ENCODE results near the gene LMBRD1.

LMBRD1 gene

DNA sequence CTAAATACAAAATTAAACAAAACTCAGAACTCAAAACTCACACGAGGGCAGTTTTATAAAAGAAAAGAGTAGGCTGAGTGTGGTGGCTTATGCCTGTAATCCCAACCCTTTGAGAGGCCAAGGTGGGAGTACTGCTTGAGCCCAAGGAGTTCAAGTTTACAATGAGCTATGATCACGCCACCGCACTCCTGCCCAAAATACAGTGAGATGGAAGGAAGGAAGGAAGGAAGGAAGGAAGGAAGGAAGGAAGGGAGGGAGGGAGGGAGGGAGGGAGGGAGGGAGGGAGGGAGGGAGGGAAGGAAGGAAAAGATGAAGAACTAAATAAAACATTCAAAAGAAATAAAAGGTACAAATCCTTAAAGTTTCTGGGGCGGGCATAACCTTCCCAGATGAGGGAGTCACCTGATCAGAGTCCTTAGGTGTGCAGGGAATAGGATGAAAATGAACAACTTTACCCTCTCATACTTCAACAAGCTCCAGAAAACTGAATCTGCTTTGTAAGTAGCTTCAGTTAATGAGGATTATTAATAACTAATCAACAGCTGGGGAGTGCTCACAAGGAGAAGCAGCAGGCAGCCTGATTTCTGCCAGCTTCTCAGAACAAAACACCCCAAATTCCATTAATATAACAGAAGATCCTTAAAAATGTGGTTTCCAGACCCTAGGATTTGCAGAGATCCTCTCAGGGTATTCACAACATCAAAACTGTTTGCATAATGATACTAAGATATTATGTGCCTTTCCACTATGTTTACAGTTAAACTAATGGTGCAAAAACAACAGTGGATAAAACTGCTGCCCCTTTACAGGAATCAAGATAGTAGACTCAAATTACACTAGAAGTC is 21.8 kb downstream of the LMBRD1 start:
- Histone ChIP-seq H3K9ac (ENCODE audit: insufficient read length) (peak overlapping the region; percentile 87), H3K27ac (peak overlapping the region; percentile 100), H3K9me3 (ENCODE audit: low read depth, low read length) (peaks cover 39% of the 10 kb centered on the region), H3K36me3 (ENCODE audit: insufficient read depth, low read length) (peaks cover 63% of the 10 kb centered on the region), H3K4me3 (peak overlapping the region; percentile 71)
- TF ChIP-seq FOXP2 (optimal IDR thresholded peaks at IDR 0.05; ENCODE audit: control extremely low read depth, extremely low read length, insufficient read depth) (peak; percentile 22), EZH2 (IDR thresholded peaks at IDR 0.05) (no peak), POLR2AphosphoS5 (IDR thresholded peaks at IDR 0.05; ENCODE audit: borderline replicate concordance, low read depth, low read length) (peak; percentile 73)
- peak; percentile 98 for DNase-seq (ENCODE audit: low read depth, low spot score)

- peak; percentile 52 for DNase-seq (ENCODE audit: low read depth, low spot score)
- Histone ChIP-seq H3K9ac (ENCODE audit: insufficient read length) (peak overlapping the region; percentile 11), H3K36me3 (ENCODE audit: insufficient read depth, low read length) (peaks cover 59% of the 10 kb centered on the region), H3K27ac (peak overlapping the region; percentile 100), H3K4me3 (peak overlapping the region; percentile 16; the same call in 1 of the 2 replicates), H3K9me3 (ENCODE audit: low read depth, low read length) (peaks cover 42% of the 10 kb centered on the region)
- TF ChIP-seq FOXP2 (optimal IDR thresholded peaks at IDR 0.05; ENCODE audit: control extremely low read depth, extremely low read length, insufficient read depth) (no peak), POLR2AphosphoS5 (IDR thresholded peaks at IDR 0.05; ENCODE audit: borderline replicate concordance, low read depth, low read length) (no peak), EZH2 (IDR thresholded peaks at IDR 0.05) (no peak)
Measured at GRCh38 chr6:69771158-69771906, 25.5 kb downstream of the LMBRD1 start.

- Histone ChIP-seq H3K27ac (peak overlapping the region; percentile 6; the same call in 1 of the 2 replicates), H3K9me3 (ENCODE audit: low read depth, low read length) (peaks cover 38% of the 10 kb centered on the region), H3K9ac (ENCODE audit: insufficient read length) (no peak overlapping the region), H3K4me3 (no peak overlapping the region), H3K36me3 (ENCODE audit: insufficient read depth, low read length) (peaks cover 73% of the 10 kb centered on the region)
- TF ChIP-seq POLR2AphosphoS5 (IDR thresholded peaks at IDR 0.05; ENCODE audit: borderline replicate concordance, low read depth, low read length) (no peak), EZH2 (IDR thresholded peaks at IDR 0.05) (no peak), FOXP2 (optimal IDR thresholded peaks at IDR 0.05; ENCODE audit: control extremely low read depth, extremely low read length, insufficient read depth) (no peak)
- no peak for DNase-seq (ENCODE audit: low read depth, low spot score)
Measured at GRCh38 chr6:69768664-69769063, 28.1 kb downstream of the LMBRD1 start.

DNA sequence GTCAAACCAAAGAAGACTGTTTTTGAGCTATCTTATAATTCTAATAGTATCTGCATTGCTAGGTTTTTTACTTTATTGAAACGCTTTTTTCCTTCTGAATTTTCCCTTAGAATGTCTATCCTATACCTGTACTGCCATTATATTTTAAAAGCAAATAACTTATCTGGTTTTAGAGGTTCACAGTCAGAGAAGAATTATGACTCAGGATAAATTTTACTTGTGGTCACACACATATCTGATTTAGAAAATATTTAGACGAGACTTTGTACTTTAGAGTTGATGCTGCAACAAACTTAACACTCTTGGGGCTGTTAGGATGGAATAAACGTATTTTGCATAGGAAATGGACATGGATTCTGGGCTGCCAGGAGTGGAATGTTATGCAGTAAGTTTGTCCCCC is 33.0 kb downstream of the LMBRD1 start:
- peaks cover 70% of the 10 kb centered on the region for H3K36me3 ChIP-seq (ENCODE audit: insufficient read depth, low read length)
- H3K9me3 ChIP-seq (ENCODE audit: low read depth, low read length) = no peaks in the 10 kb centered on the region; the same call in 1 of the 2 replicates
- no peak for TF ChIP-seq EZH2 (IDR thresholded peaks at IDR 0.05)
- no peak for TF ChIP-seq FOXP2 (optimal IDR thresholded peaks at IDR 0.05; ENCODE audit: control extremely low read depth, extremely low read length, insufficient read depth)
- TF ChIP-seq POLR2AphosphoS5 (IDR thresholded peaks at IDR 0.05; ENCODE audit: borderline replicate concordance, low read depth, low read length) = no peak
- no peak overlapping the region for H3K9ac ChIP-seq (ENCODE audit: insufficient read length)
- H3K27ac ChIP-seq = no peak overlapping the region
- no peak overlapping the region for H3K4me3 ChIP-seq
- DNase-seq (ENCODE audit: low read depth, low spot score) = no peak

GRCh38 chr6:69761853-69762252 is 35.0 kb downstream of the LMBRD1 start:
- Histone ChIP-seq H3K9me3 (ENCODE audit: low read depth, low read length) (no peaks in the 10 kb centered on the region; the same call in 1 of the 2 replicates), H3K36me3 (ENCODE audit: insufficient read depth, low read length) (peaks cover 72% of the 10 kb centered on the region), H3K9ac (ENCODE audit: insufficient read length) (no peak overlapping the region), H3K4me3 (no peak overlapping the region), H3K27ac (no peak overlapping the region)
- TF ChIP-seq POLR2AphosphoS5 (IDR thresholded peaks at IDR 0.05; ENCODE audit: borderline replicate concordance, low read depth, low read length) = no peak
- no peak for TF ChIP-seq EZH2 (IDR thresholded peaks at IDR 0.05)
- no peak for TF ChIP-seq FOXP2 (optimal IDR thresholded peaks at IDR 0.05; ENCODE audit: control extremely low read depth, extremely low read length, insufficient read depth)
- no peak for DNase-seq (ENCODE audit: low read depth, low spot score)

DNA sequence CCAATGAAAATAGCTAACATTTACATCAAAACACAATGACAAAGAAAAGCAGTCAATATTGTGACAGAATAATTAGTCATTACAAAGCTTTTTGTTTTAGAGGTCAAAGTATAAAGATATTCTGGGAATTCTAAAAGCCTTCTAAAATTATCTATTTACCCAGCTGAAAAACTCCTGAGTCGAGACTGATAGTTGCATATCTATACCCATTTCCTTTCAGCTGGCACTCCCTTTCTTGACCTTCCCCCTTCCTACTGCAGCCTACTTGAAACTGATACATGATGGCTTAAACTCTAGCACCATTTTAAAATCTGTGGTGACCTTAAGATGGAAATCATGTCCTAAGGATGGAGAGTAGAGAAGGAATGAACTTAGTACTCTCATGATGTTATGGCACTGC is 38.6 kb downstream of the LMBRD1 start:
- peaks cover 61% of the 10 kb centered on the region for H3K36me3 ChIP-seq (ENCODE audit: insufficient read depth, low read length)
- TF ChIP-seq EZH2 (IDR thresholded peaks at IDR 0.05) = no peak
- TF ChIP-seq FOXP2 (optimal IDR thresholded peaks at IDR 0.05; ENCODE audit: control extremely low read depth, extremely low read length, insufficient read depth) = no peak
- no peak for TF ChIP-seq POLR2AphosphoS5 (IDR thresholded peaks at IDR 0.05; ENCODE audit: borderline replicate concordance, low read depth, low read length)
- no peak overlapping the region for H3K9ac ChIP-seq (ENCODE audit: insufficient read length)
- no peak overlapping the region for H3K27ac ChIP-seq
- DNase-seq (ENCODE audit: low read depth, low spot score) = no peak
- no peaks in the 10 kb centered on the region; the same call in 1 of the 2 replicates for H3K9me3 ChIP-seq (ENCODE audit: low read depth, low read length)
- H3K4me3 ChIP-seq = no peak overlapping the region

DNA sequence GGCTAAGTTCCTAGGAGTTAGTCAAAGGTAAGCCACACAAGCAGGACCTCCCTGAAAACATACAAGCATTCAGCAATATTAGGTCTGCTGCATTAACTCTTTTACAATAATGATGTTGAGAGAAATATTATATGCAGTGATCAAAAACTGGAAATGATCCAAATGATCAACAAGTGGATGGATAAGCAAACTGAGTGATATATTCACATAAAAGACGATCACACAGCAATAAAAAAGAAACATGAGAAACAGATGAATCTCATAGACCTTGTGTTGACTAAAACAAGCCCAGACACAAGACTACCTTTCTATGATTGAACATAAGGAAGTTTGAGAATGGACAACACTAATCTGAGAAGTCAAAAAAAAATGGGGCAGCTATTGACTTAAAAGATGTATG is 39.9 kb downstream of the LMBRD1 start:
- Histone ChIP-seq H3K9ac (ENCODE audit: insufficient read length) (no peak overlapping the region), H3K9me3 (ENCODE audit: low read depth, low read length) (no peaks in the 10 kb centered on the region; the same call in 1 of the 2 replicates), H3K27ac (no peak overlapping the region), H3K4me3 (no peak overlapping the region), H3K36me3 (ENCODE audit: insufficient read depth, low read length) (peaks cover 48% of the 10 kb centered on the region)
- no peak for DNase-seq (ENCODE audit: low read depth, low spot score)
- TF ChIP-seq EZH2 (IDR thresholded peaks at IDR 0.05) (no peak), FOXP2 (optimal IDR thresholded peaks at IDR 0.05; ENCODE audit: control extremely low read depth, extremely low read length, insufficient read depth) (no peak), POLR2AphosphoS5 (IDR thresholded peaks at IDR 0.05; ENCODE audit: borderline replicate concordance, low read depth, low read length) (no peak)

DNA sequence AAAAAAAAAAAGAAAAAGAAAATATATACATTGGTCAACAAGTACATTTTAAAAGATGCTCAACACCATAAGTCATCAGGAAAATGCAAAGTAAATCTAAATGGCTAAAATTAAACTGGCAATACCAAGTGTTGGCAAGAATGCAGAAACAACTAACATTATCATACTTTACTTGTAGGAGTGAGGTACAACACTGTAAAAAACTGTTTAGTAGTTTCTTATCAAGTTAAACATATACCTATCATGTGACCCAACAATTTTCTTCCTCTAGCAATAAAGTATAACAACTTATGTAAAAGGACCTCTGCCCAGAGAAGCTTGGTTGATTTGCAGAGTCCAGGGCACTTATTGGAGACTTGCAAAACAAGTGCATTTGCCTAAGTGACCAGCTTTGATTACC is 40.4 kb downstream of the LMBRD1 start:
- Histone ChIP-seq H3K27ac (no peak overlapping the region), H3K36me3 (ENCODE audit: insufficient read depth, low read length) (peaks cover 46% of the 10 kb centered on the region), H3K9me3 (ENCODE audit: low read depth, low read length) (no peaks in the 10 kb centered on the region; the same call in 1 of the 2 replicates), H3K9ac (ENCODE audit: insufficient read length) (no peak overlapping the region), H3K4me3 (no peak overlapping the region)
- TF ChIP-seq FOXP2 (optimal IDR thresholded peaks at IDR 0.05; ENCODE audit: control extremely low read depth, extremely low read length, insufficient read depth) = no peak
- TF ChIP-seq EZH2 (IDR thresholded peaks at IDR 0.05) = no peak
- no peak for TF ChIP-seq POLR2AphosphoS5 (IDR thresholded peaks at IDR 0.05; ENCODE audit: borderline replicate concordance, low read depth, low read length)
- no peak for DNase-seq (ENCODE audit: low read depth, low spot score)
